Suprapubic skin (tissue), 4 donors: ENCODE data around the gene MAN1C1. TPM values are rescaled to one million over a fixed set of nuclear protein-coding genes. Genes with fewer than 3 reads are reported as not detected.

Experiments
- DNase-seq, 2 donors: peaks; one replicate each; pipeline ENCODE4 v3.0.0-alpha.2; 2019; ENCODE audit warnings: low spot score in 2 of 2
- H3K27ac ChIP-seq: fragments of 200-600 bp; sonication (generic); one replicate; pipeline ENCODE4 v1.5.1; 2019
- H3K27me3 ChIP-seq: fragments of 200-600 bp; sonication (generic); one replicate; pipeline ENCODE4 v1.5.1; 2019
- H3K36me3 ChIP-seq: fragments of 200-600 bp; sonication (generic); one replicate; pipeline ENCODE4 v1.5.1; 2019
- H3K4me1 ChIP-seq: fragments of 200-600 bp; sonication (generic); one replicate; pipeline ENCODE4 v1.5.1; 2019
- H3K4me3 ChIP-seq: fragments of 200-600 bp; sonication (generic); one replicate; pipeline ENCODE4 v1.5.1; 2019; ENCODE audit warnings: mild to moderate bottlenecking
- H3K9me3 ChIP-seq: fragments of 200-600 bp; sonication (generic); one replicate; pipeline ENCODE4 v1.5.1; 2019
- EP300 ChIP-seq: sonication (generic); formaldehyde crosslinking; IDR thresholded peaks from one replicate; pipeline ENCODE4 v1.6.1; 2017; ENCODE audit warnings: antibody characterized with exemption
- POLR2A ChIP-seq, 2 donors: fragments of 450-650 bp; IDR thresholded peaks; one replicate each; pipeline ENCODE4 v1.6.1; 2017; ENCODE audit warnings: antibody characterized with exemption in 2 of 2, mild to moderate bottlenecking in 2 of 2, moderate library complexity in 2 of 2
- POLR2AphosphoS5 ChIP-seq, 3 donors: sonication (generic); formaldehyde crosslinking; IDR thresholded peaks; one replicate each; pipeline ENCODE4 v1.6.1; 2017; ENCODE audit warnings: antibody characterized with exemption in 3 of 3
- WGBS: methylation state at CpG from one replicate; pipeline ENCODE4 v1.1.5; 2018; 5-methylcytosine and 5-hydroxymethylcytosine counted together
- total RNA-seq, 4 donors: library from RNA; depleted of rRNA; stranded (reverse); fragments of >200 nt; gene quantifications; one replicate each; pipeline ENCODE4 v1.1.0, GENCODE V29; 2016
- TF ChIP-seq, protein P1 (sequence below), 2 donors: fragments of 200-600 bp in 1 of 2; fragments of 450-650 bp in 1 of 2; sonication (generic) in 1 of 2; IDR thresholded peaks; one replicate each; pipeline ENCODE4 v1.5.1; 2016 to 2019; ENCODE audit warnings: antibody characterized with exemption in 2 of 2, mild to moderate bottlenecking in 1 of 2, moderate library complexity in 1 of 2

MAN1C1 gene
- total RNA-seq, 4 donors from 2014 or later = 7.3 to 15.2 (median 8.0) TPM

DNA sequence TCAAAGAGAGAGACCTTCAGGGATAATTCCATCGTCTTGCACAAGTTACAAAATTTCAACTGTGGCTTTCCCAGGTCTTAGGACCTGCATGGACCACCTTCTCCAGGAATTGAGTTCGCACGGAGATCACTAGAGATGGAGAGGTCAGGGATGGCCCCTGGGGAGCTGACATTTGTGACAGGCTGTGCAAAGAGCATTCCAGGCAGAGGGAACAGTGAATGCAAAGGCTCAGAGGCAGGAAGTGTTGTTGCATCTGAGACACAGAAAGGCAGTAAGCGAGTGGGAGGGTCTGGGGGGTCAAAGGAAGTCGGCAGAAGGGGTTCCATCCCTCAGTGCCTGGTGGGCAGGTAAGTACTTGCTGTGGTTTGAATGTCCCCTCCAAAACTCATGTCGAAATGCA is 173.9 kb downstream of the MAN1C1 start:
- Histone ChIP-seq H3K4me3 (no peak overlapping the region), H3K36me3 (peaks cover 4% of the 10 kb centered on the region), H3K4me1 (peaks cover 12% of the 10 kb centered on the region), H3K27ac (no peak overlapping the region), H3K9me3 (no peaks in the 10 kb centered on the region), H3K27me3 (no peaks in the 10 kb centered on the region)
- 94% methylated on average over 6 of the region's 6 CpGs for WGBS
- DNase-seq = no peak
- TF ChIP-seq EP300 = no peak
- TF ChIP-seq POLR2AphosphoS5 (IDR thresholded peaks at IDR 0.05) = no peak
- TF ChIP-seq, protein P1, sequence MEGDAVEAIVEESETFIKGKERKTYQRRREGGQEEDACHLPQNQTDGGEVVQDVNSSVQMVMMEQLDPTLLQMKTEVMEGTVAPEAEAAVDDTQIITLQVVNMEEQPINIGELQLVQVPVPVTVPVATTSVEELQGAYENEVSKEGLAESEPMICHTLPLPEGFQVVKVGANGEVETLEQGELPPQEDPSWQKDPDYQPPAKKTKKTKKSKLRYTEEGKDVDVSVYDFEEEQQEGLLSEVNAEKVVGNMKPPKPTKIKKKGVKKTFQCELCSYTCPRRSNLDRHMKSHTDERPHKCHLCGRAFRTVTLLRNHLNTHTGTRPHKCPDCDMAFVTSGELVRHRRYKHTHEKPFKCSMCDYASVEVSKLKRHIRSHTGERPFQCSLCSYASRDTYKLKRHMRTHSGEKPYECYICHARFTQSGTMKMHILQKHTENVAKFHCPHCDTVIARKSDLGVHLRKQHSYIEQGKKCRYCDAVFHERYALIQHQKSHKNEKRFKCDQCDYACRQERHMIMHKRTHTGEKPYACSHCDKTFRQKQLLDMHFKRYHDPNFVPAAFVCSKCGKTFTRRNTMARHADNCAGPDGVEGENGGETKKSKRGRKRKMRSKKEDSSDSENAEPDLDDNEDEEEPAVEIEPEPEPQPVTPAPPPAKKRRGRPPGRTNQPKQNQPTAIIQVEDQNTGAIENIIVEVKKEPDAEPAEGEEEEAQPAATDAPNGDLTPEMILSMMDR (IDR thresholded peaks at IDR 0.05) = no peak
- TF ChIP-seq POLR2A (IDR thresholded peaks at IDR 0.05) = no peak

DNA sequence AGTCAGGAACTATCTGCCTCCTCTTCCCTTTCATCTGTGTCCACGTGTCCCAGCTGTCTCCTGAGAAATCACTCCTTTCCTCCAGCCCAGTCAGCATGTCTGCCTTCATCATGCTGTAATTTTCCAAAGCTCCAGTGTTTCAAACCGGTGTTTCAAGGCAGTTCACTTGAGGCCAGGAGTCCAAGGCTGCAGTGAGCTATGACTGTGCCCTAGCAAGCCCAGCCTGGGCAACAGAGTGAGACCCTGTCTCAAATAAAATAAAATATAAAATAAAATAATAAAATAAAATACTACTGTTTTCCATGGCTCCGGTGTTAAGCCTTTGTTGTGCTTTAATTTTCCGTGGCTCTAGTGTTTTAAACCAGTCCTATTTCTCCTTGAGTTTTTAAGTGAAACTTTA is 175.5 kb downstream of the MAN1C1 start:
- Histone ChIP-seq H3K4me3 (no peak overlapping the region), H3K4me1 (peaks cover 14% of the 10 kb centered on the region), H3K9me3 (no peaks in the 10 kb centered on the region), H3K27me3 (no peaks in the 10 kb centered on the region), H3K27ac (no peak overlapping the region), H3K36me3 (no peaks in the 10 kb centered on the region)
- WGBS = 62% methylated on average over 4 of the region's 4 CpGs
- TF ChIP-seq, protein P1 (IDR thresholded peaks at IDR 0.05) = no peak
- TF ChIP-seq EP300 (no peak), POLR2A (IDR thresholded peaks at IDR 0.05) (no peak), POLR2AphosphoS5 (IDR thresholded peaks at IDR 0.05) (no peak)
- DNase-seq = no peak

- H3K4me1 ChIP-seq = peaks cover 10% of the 10 kb centered on the region
- no peak for DNase-seq
- no peak overlapping the region for H3K27ac ChIP-seq
- H3K9me3 ChIP-seq = no peaks in the 10 kb centered on the region
- H3K36me3 ChIP-seq = no peaks in the 10 kb centered on the region
- 58% methylated on average over 7 of the region's 7 CpGs for WGBS
- no peaks in the 10 kb centered on the region for H3K27me3 ChIP-seq
- no peak overlapping the region for H3K4me3 ChIP-seq
- TF ChIP-seq, protein P1 (IDR thresholded peaks at IDR 0.05) = no peak
- TF ChIP-seq POLR2A (IDR thresholded peaks at IDR 0.05) = no peak
- no peak for TF ChIP-seq EP300
- no peak for TF ChIP-seq POLR2AphosphoS5 (IDR thresholded peaks at IDR 0.05)
Observed at GRCh38 chr1:25793585-25794170, 177.1 kb downstream of the MAN1C1 start.

DNA sequence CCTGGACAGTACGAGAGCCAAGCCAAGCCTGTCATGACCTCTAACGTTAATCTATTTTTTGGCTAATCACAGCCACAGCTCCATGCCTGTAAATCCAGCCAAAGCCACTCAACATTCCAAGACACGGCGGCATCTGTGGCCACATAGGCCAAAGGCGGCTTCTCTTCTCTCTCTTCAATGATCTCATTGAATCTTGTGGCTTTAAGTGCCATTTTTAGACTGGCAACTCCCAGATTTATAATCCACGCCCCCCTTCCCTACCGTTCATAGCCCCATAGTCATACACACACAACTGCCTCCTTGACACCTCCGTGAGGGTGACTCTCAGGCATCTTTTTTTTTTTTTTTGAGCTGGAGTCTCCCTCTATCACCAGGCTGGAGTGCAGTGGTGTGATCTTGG is 177.7 kb downstream of the MAN1C1 start:
- H3K4me3 ChIP-seq = no peak overlapping the region
- no peaks in the 10 kb centered on the region for H3K36me3 ChIP-seq
- no peaks in the 10 kb centered on the region for H3K9me3 ChIP-seq
- WGBS = 55% methylated on average over 8 of the region's 8 CpGs
- H3K27me3 ChIP-seq = no peaks in the 10 kb centered on the region
- no peak for TF ChIP-seq POLR2A (IDR thresholded peaks at IDR 0.05)
- TF ChIP-seq, protein P1 (IDR thresholded peaks at IDR 0.05) = no peak
- TF ChIP-seq POLR2AphosphoS5 (IDR thresholded peaks at IDR 0.05) = no peak
- TF ChIP-seq EP300 = no peak
- no peak overlapping the region for H3K27ac ChIP-seq
- DNase-seq = no peak
- peaks cover 12% of the 10 kb centered on the region for H3K4me1 ChIP-seq

GRCh38 chr1:25795211-25795610 is 178.6 kb downstream of the MAN1C1 start:
- TF ChIP-seq, protein P1 (IDR thresholded peaks at IDR 0.05) = no peak
- no peak for TF ChIP-seq POLR2A (IDR thresholded peaks at IDR 0.05)
- TF ChIP-seq POLR2AphosphoS5 (IDR thresholded peaks at IDR 0.05) = no peak
- no peak for TF ChIP-seq EP300
- H3K36me3 ChIP-seq = no peaks in the 10 kb centered on the region
- DNase-seq = no peak
- H3K27ac ChIP-seq = no peak overlapping the region
- WGBS = 83% methylated on average over 2 of the region's 2 CpGs
- peaks cover 17% of the 10 kb centered on the region for H3K4me1 ChIP-seq
- H3K9me3 ChIP-seq = no peaks in the 10 kb centered on the region
- H3K4me3 ChIP-seq = no peak overlapping the region
- H3K27me3 ChIP-seq = no peaks in the 10 kb centered on the region
